Upper lobe of left lung (tissue), 6 donors: ENCODE measurements around the gene C3AR1. TPM values are rescaled to one million over a fixed set of nuclear protein-coding genes. Genes with fewer than 3 reads are reported as not detected.
A peak's percentile ranks its signal among the peaks of the same experiment; 100 is the strongest.
"Not testable (repeated sequence)": the region's sequence is repeated elsewhere in the genome, so short reads cannot be mapped to it uniquely, and the experiment has no call there.

Experiments
- ATAC-seq, 2 donors: fragments of 200-7000 bp; cut with Tn5 transposase; one replicate each; pipeline ENCODE4 v1.9.1; 2022; ENCODE audit warnings: mild to moderate bottlenecking in 2 of 2, moderate library complexity in 2 of 2; ENCODE audit not compliant: low FRiP score in 2 of 2
- DNase-seq, 2 donors: peaks; one replicate each; pipeline ENCODE4 v3.0.0-alpha.2; 2019 to 2020
- H3K27ac ChIP-seq, 4 donors: fragments of 200-600 bp; sonication (generic); one replicate each; pipeline ENCODE4 v1.5.1; 2016 to 2019
- H3K27me3 ChIP-seq, 4 donors: fragments of 200-600 bp; sonication (generic); one replicate each; pipeline ENCODE4 v1.5.1; 2017 to 2019
- H3K36me3 ChIP-seq, 4 donors: fragments of 200-600 bp; sonication (generic); one replicate each; pipeline ENCODE4 v1.5.1; 2016 to 2019
- H3K4me1 ChIP-seq, 4 donors: fragments of 200-600 bp; sonication (generic); one replicate each; pipeline ENCODE4 v1.5.1; 2018 to 2019
- H3K4me3 ChIP-seq, 4 donors: fragments of 200-600 bp; sonication (generic); one replicate each; pipeline ENCODE4 v1.5.1; 2017 to 2019; ENCODE audit warnings: mild to moderate bottlenecking in 2 of 4, moderate library complexity in 1 of 4
- H3K9me3 ChIP-seq, 4 donors: fragments of 200-600 bp; sonication (generic); one replicate each; pipeline ENCODE4 v1.5.1; 2018 to 2019
- EP300 ChIP-seq, 4 donors: sonication (generic); formaldehyde crosslinking; IDR thresholded peaks; one replicate each; pipeline ENCODE4 v1.5.1; 2017; ENCODE audit warnings: antibody characterized with exemption in 4 of 4, control low read depth in 2 of 4
- POLR2A ChIP-seq, 4 donors: fragments of 450-650 bp; IDR thresholded peaks; one replicate each; pipeline ENCODE4 v1.5.1; 2016 to 2017; ENCODE audit warnings: antibody characterized with exemption in 4 of 4, mild to moderate bottlenecking in 2 of 4
- POLR2AphosphoS5 ChIP-seq, 2 donors: sonication (generic); formaldehyde crosslinking; IDR thresholded peaks; one replicate each; pipeline ENCODE4 v1.5.1; 2017; ENCODE audit warnings: antibody characterized with exemption in 2 of 2
- WGBS, 2 donors: methylation state at CpG; one replicate each; pipeline ENCODE4 v1.1.5; 2017 to 2018; 5-methylcytosine and 5-hydroxymethylcytosine counted together
- total RNA-seq, 6 donors: library from RNA; depleted of rRNA in 4 of 6; stranded (reverse); fragments of >200 nt in 4 of 6; gene quantifications; one replicate each; pipeline versions ENCODE4 v1.1.0 to v1.2.1, GENCODE V29; 2016 to 2021
- TF ChIP-seq, protein P1 (sequence below), 6 experiments: fragments of 450-650 bp in 4 of 6; fragments of 200-600 bp in 2 of 6; sonication (generic) in 2 of 6; IDR thresholded peaks; one replicate each; pipeline ENCODE4 v1.5.1; 2016 to 2019; ENCODE audit warnings: antibody characterized with exemption in 6 of 6
- donor health status: DM: no; HTN: no; CAD: no; lungs with moderate emphysema.
- donor health status: DM: no; HTN: yes; CAD: no; lungs with severe emphysema.

The C3AR1 gene
- total RNA-seq, 6 donors from 2014 or later = 2.4 to 68.7 (median 23.5) TPM

DNA sequence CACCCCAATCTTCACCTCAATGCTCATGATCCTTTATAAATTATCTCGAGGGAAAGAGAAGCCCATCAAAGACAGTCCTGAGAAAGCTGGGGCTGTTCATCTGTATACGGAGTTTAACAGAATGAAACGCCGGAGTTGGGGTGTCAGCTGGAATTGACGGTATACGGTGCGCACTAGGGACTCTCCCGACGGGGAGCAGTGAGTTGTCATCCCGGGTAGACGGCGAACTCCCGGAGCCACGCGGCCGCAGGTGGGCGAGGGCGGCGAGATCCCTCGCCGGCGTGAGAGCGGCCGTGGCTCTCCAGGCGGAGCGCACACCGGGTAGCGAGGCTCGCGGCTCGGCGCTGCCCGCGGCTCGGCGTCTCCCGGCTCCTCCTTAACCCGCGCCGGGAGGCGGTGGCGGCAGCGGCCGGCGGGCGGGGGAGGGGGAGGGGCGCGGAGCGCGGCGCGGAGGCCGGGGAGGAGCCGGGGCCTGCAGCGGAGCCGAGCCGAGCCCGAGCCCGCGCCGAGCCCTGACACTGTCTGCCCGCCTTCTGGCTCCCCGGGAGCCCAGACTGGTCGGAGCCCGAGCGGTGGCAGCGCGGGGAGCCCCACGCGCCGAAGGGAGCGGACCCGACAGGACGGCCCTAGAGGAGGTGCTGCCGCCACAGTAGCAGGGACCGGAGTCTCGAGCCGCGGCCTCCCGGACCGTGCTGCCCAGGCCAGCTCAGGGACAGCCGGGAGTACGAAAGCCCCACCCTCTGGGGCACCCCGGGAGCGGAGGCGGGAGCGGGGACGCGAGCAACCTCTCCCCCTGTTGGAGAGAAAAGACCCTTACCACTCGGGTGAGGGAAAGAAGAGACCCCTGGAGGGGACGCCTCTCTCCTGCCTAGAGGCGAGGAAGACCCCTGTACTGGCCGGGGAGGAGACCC, 33.7 kb downstream of the C3AR1 start, which contains the start of gene FOXJ2:
Gene FOXJ2 (plus strand): TSS at position 475 of the 911 bp plus-strand sequence. CDS start 7,117 bp downstream, outside the sequence.
- ATAC-seq = peak; percentile 91 to 97
- Histone ChIP-seq H3K9me3 (no peaks in the 10 kb centered on the region), H3K36me3 (no peaks in the 10 kb centered on the region), H3K27me3 (no peaks in the 10 kb centered on the region), H3K4me1 (peaks cover 43 to 49% (median 45%) of the 10 kb centered on the region in 4 donors), H3K4me3 (peak within 1 kb of the TSS; percentile 68 to 95 (median 80)), H3K27ac (peak within 1 kb of the TSS; percentile 93 to 99 (median 96))
- DNase-seq = peak; percentile 81 to 98
- 0 to 1% methylated on average over 16 to 53 of the region's 93 CpGs for WGBS, 2 donors
- TF ChIP-seq POLR2A (IDR thresholded peaks at IDR 0.05) (peak in 3 of 4 donors; percentile 84 to 87 (median 85)), EP300 (IDR thresholded peaks at IDR 0.05) (no peak), POLR2AphosphoS5 (IDR thresholded peaks at IDR 0.05) (peak; percentile 45 to 69)
- TF ChIP-seq, protein P1, sequence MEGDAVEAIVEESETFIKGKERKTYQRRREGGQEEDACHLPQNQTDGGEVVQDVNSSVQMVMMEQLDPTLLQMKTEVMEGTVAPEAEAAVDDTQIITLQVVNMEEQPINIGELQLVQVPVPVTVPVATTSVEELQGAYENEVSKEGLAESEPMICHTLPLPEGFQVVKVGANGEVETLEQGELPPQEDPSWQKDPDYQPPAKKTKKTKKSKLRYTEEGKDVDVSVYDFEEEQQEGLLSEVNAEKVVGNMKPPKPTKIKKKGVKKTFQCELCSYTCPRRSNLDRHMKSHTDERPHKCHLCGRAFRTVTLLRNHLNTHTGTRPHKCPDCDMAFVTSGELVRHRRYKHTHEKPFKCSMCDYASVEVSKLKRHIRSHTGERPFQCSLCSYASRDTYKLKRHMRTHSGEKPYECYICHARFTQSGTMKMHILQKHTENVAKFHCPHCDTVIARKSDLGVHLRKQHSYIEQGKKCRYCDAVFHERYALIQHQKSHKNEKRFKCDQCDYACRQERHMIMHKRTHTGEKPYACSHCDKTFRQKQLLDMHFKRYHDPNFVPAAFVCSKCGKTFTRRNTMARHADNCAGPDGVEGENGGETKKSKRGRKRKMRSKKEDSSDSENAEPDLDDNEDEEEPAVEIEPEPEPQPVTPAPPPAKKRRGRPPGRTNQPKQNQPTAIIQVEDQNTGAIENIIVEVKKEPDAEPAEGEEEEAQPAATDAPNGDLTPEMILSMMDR (IDR thresholded peaks at IDR 0.05) = peak in 3 of 6 experiments; percentile 9 to 15 (median 15)

DNA sequence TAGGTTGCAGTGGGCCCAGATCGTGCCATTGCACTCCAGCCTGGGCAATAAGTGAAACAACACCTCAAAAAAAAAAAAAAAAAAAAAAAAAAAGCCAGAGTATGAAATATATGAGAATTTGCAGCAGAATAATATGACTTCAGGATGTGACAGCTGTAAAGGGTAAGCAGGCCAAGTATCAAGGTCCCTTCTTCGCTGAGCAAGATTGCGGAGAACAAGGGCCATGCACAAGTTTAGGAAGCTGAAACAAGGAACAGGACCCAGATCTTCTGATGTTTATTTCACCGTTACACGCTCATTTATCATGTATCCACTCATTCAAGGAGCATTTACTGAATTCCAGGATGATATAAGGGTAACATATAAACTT, 34.3 kb downstream of the C3AR1 start:
- Histone ChIP-seq H3K4me1 (peaks cover 37 to 46% (median 40%) of the 10 kb centered on the region in 4 donors), H3K4me3 (peak overlapping the region; percentile 44 to 95 (median 70)), H3K9me3 (no peaks in the 10 kb centered on the region), H3K36me3 (no peaks in the 10 kb centered on the region), H3K27ac (peak overlapping the region; percentile 93 to 99 (median 96)), H3K27me3 (no peaks in the 10 kb centered on the region)
- TF ChIP-seq, protein P1 (IDR thresholded peaks at IDR 0.05) = no peak
- TF ChIP-seq EP300 (IDR thresholded peaks at IDR 0.05) (no peak), POLR2AphosphoS5 (IDR thresholded peaks at IDR 0.05) (no peak), POLR2A (IDR thresholded peaks at IDR 0.05) (no peak)
- 47 to 61% methylated on average over 5 of the region's 5 CpGs for WGBS, 2 donors
- DNase-seq (no peak), ATAC-seq (no peak)

DNA sequence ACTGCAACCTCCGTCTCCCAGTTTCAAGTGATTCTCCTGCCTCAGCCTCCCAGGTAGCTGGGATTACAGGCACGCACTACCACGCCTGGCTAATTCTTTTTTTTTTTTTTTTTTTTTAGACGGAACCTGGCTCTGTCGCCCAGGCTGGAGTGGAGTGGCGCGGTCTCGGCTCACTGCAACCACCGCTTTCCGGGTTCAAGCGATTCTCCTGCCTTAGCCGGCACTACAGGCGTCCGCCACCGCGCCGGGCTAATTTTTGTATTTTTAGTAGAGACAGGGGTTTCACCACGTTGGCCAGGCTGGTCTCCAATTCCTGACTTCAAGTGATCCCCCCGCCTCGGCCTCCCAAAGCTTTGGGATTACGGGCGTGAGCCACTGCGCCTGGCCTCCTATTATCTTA, 35.1 kb downstream of the C3AR1 start:
- WGBS, 2 donors = 95 to 97% methylated on average over 23 of the region's 23 CpGs
- not testable (repeated sequence) for ATAC-seq, H3K27ac ChIP-seq, H3K36me3 ChIP-seq, H3K4me3 ChIP-seq, H3K27me3 ChIP-seq, H3K9me3 ChIP-seq
- H3K4me1 ChIP-seq = peaks cover 28 to 38% (median 32%) of the 10 kb centered on the region in 4 donors
- peak in 1 of 2 donors; percentile 59 for DNase-seq

DNA sequence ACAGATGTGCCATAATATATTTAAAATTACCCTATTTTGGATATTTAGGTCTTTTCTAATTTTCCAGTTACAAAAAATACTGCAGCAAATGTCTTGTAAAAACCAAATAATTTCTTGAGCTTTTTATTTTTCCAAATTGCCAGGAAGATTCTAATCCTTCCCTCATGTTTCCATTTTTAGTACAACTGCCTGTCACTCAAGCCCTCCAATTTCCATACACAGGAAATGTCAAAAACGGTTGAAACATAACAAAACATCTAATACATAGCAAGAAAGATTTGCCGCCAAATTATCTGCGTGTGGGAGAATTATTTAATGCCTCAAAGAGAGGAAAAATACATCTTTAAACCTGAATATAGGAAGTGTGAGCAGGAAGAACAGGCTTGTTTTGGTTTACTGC, 36.0 kb downstream of the C3AR1 start:
- Histone ChIP-seq H3K4me3 (no peak overlapping the region), H3K36me3 (peaks cover 0 to under 1% (median 0%) of the 10 kb centered on the region in 4 donors), H3K27me3 (no peaks in the 10 kb centered on the region), H3K9me3 (no peaks in the 10 kb centered on the region), H3K27ac (no peak overlapping the region), H3K4me1 (peaks cover 22 to 34% (median 24%) of the 10 kb centered on the region in 4 donors)
- DNase-seq (no peak), ATAC-seq (no peak)
- no peak for TF ChIP-seq POLR2AphosphoS5 (IDR thresholded peaks at IDR 0.05)
- TF ChIP-seq POLR2A (IDR thresholded peaks at IDR 0.05) = no peak
- TF ChIP-seq, protein P1 (IDR thresholded peaks at IDR 0.05) = no peak
- no peak for TF ChIP-seq EP300 (IDR thresholded peaks at IDR 0.05)
- 74 to 82% methylated on average over 3 of the region's 3 CpGs for WGBS, 2 donors

DNA sequence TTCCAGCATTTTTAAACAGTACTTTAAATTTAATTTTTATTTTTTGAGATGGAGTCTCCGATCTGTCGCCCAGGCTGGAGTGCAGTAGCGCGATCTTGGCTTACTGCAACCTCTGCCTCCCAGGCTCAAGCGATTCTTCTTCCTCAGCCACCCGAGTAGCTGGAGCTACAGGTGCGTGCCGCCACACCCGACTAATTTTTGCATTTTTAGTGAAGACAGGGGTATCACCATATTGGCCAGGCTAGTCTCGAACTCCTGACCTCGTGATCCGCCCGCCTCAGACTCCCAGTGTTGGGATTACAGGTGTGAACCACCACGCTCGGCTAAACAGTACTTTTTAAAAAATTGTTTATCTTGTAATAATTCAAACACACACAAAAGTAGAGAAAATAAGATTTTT, 37.9 kb downstream of the C3AR1 start:
- no peaks in the 10 kb centered on the region for H3K27me3 ChIP-seq
- no peaks in the 10 kb centered on the region for H3K9me3 ChIP-seq
- 95 to 96% methylated on average over 15 of the region's 15 CpGs for WGBS, 2 donors
- H3K4me3 ChIP-seq = no peak overlapping the region
- H3K4me1 ChIP-seq = peaks cover 3 to 15% (median 6%) of the 10 kb centered on the region in 4 donors
- H3K36me3 ChIP-seq = peaks cover 0 to 3% (median 0%) of the 10 kb centered on the region in 4 donors
- ATAC-seq (no peak), DNase-seq (no peak)
- TF ChIP-seq POLR2AphosphoS5 (IDR thresholded peaks at IDR 0.05) (no peak), POLR2A (IDR thresholded peaks at IDR 0.05) (no peak), EP300 (IDR thresholded peaks at IDR 0.05) (no peak)
- TF ChIP-seq, protein P1 (IDR thresholded peaks at IDR 0.05) = no peak
- H3K27ac ChIP-seq = no peak overlapping the region
